Hepatocyte (in vitro differentiated cells): ENCODE data around the gene ISOC1.

Experiments
- CTCF ChIP-seq: fragments of 200-600 bp; sonication (generic); IDR thresholded peaks from 2 replicates; pipeline ENCODE4 v1.5.1; 2016; ENCODE audit warnings: antibody characterized with exemption, mild to moderate bottlenecking; ENCODE audit not compliant: poor library complexity
- EZH2phosphoT487 ChIP-seq: fragments of 200-600 bp; sonication (generic); IDR thresholded peaks from one replicate; pipeline ENCODE4 v1.6.1; 2018; ENCODE audit warnings: antibody characterized with exemption, mild to moderate bottlenecking, low read depth, moderate library complexity; ENCODE audit not compliant: unreplicated experiment, severe bottlenecking

DNA sequence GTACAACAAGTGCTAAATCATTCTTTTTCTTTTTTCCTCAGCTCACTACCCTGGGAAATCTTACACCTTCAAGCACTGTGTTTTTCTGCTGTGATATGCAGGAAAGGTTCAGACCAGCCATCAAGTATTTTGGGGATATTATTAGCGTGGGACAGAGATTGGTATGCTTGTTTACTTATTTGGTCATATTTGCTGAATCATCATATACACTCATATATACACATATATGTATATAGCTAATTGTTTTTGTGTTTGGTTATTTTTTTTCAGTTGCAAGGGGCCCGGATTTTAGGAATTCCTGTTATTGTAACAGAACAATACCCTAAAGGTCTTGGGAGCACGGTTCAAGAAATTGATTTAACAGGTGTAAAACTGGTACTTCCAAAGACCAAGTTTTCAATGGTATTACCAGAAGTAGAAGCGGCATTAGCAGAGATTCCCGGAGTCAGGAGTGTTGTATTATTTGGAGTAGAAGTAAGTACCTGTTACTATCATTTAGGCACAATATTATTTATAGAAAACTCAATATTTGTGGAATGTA lies 10.4 kb downstream of the ISOC1 start:
- TF ChIP-seq CTCF (no peak), EZH2phosphoT487 (no peak)
